ENCODE data around the gene NCOA7. TPM values are rescaled to one million over a fixed set of nuclear protein-coding genes. Genes with fewer than 3 reads are reported as not detected.

Gene NCOA7
- total and polyA plus RNA-seq, 10 of the 15 experiments (the other 5 are each of a cell fraction or from before 2014, with no cell fraction given) = 18.9 to 50.3 (median 34.2) TPM

GRCh38 chr6:125942672-125943527 lies 152.1 kb downstream of the NCOA7 start:
- SMC1A ChIA-PET (ENCODE audit: uncharacterized antibody, unreplicated experiment) = interaction anchor here (0.6 to 1.4 kb wide), 3 partner anchors 29 to 1923 kb away, joined by 3 read pairs; no protein-coding TSS in a partner anchor
- no peak for TF ChIP-seq RELB (IDR thresholded peaks at IDR 0.05; ENCODE audit: low read depth)
- no peak for TF ChIP-seq EGR1 (IDR thresholded peaks at IDR 0.05; ENCODE audit: borderline replicate concordance in 1 of 2, low read depth in 2 of 2, low read length in 2 of 2)
- TF ChIP-seq MXI1 (IDR thresholded peaks at IDR 0.05; ENCODE audit: low read depth, low read length) = no peak
- TF ChIP-seq RAD21 (IDR thresholded peaks at IDR 0.05; ENCODE audit: insufficient read depth, low read depth, low read length) = no peak
- TF ChIP-seq FOXM1 (IDR thresholded peaks at IDR 0.05; ENCODE audit: low read depth, low read length) = no peak
- no peak for TF ChIP-seq PAX8 (IDR thresholded peaks at IDR 0.05)
- TF ChIP-seq RUNX3 (IDR thresholded peaks at IDR 0.05; ENCODE audit: low read length) = no peak
- no peak for TF ChIP-seq ZNF592 (IDR thresholded peaks at IDR 0.05)
- no peak for TF ChIP-seq ATF2 (IDR thresholded peaks at IDR 0.05; ENCODE audit: low read length)
- no peak for TF ChIP-seq MEF2B (IDR thresholded peaks at IDR 0.05; ENCODE audit: partially characterized antibody, poor library complexity, severe bottlenecking)
- no peak for TF ChIP-seq NRF1 (conservative IDR thresholded peaks at IDR 0.05; ENCODE audit: low read depth, low read length)
- TF ChIP-seq CBX5 (IDR thresholded peaks at IDR 0.05; ENCODE audit: low read depth) = no peak
- TF ChIP-seq FOS (IDR thresholded peaks at IDR 0.05; ENCODE audit: borderline replicate concordance, extremely low read depth, insufficient read length) = no peak
- no peak for TF ChIP-seq NFXL1 (IDR thresholded peaks at IDR 0.05; ENCODE audit: borderline replicate concordance)
- TF ChIP-seq POU2F2 (IDR thresholded peaks at IDR 0.05; ENCODE audit: borderline replicate concordance, low read depth, low read length) = no peak
- no peak for TF ChIP-seq RFX5 (IDR thresholded peaks at IDR 0.05; ENCODE audit: low read depth, low read length)
- no peak for TF ChIP-seq HCFC1 (IDR thresholded peaks at IDR 0.05; ENCODE audit: low read length)

More at GRCh38 chr6:125942672-125943527, 152.1 kb downstream of the NCOA7 start:
- DNase-seq (ENCODE audit: low read depth, low spot score) = no peak
- Histone ChIP-seq H3K9me3 (replicated peaks; ENCODE audit: control insufficient read depth, insufficient read depth, low read length) (no peaks in the 10 kb centered on the region), H3K4me2 (ENCODE audit: control insufficient read depth, insufficient read depth) (no peak overlapping the region), H3K27ac (ENCODE audit: control insufficient read depth, insufficient read depth) (no peak overlapping the region), H2AFZ (ENCODE audit: control insufficient read depth, low read depth, low read length) (no peak overlapping the region), H3K4me1 (ENCODE audit: control insufficient read depth, insufficient read depth, low read length) (no peaks in the 10 kb centered on the region), H3K4me3 (no peak overlapping the region), H3K36me3 (ENCODE audit: control insufficient read depth in 2 of 2, insufficient read depth in 2 of 2, low read length in 1 of 2) (no peaks in the 10 kb centered on the region), H3K27me3 (replicated peaks in 1 of 2; ENCODE audit: control insufficient read depth in 2 of 2, insufficient read depth in 2 of 2, low read length in 1 of 2) (no peaks in the 10 kb centered on the region), H3K9ac (ENCODE audit: control insufficient read depth, insufficient read depth, low read length) (no peak overlapping the region), H3K79me2 (ENCODE audit: control insufficient read depth, insufficient read depth, low read length) (no peaks in the 10 kb centered on the region), H4K20me1 (ENCODE audit: control insufficient read depth, insufficient read depth) (no peaks in the 10 kb centered on the region)
- no TSS peak for BruUV-seq (replicated peaks)
- ChIA-PET CTCF (interaction anchor here (0.9 to 3.1 kb wide), 4 partner anchors 11 to 86 kb away, joined by 3 to 10 read pairs (median 6); partner anchors contain the start of gene HINT3), POLR2A (no interaction called here), RAD21 (ENCODE audit: unreplicated experiment) (interaction anchor here (0.9 to 1.6 kb wide), 2 partner anchors 10 to 151 kb away, joined by 3 to 6 read pairs; no protein-coding TSS in a partner anchor)
- intact Hi-C loops (cut with micrococcal nuclease; ENCODE audit: unreplicated experiment) = no loop called here
- ATAC-seq = no peak
- WGBS (ENCODE audit: insufficient coverage, insufficient replicate concordance, low lambda C conversion rate, missing lambda C conversion rate) = 67% methylated on average over 10 of the region's 10 CpGs
- FAIRE-seq = no peak
- in situ Hi-C loops (cut with MboI) = no loop called here

Measured in GM12878 (cell line).